OCI-LY7 (cell line): ENCODE results near the gene NFX1. TPM values are rescaled to one million over a fixed set of nuclear protein-coding genes. Genes with fewer than 3 reads are reported as not detected.

ENCODE experiments used
- BruUV-seq: library from RNA; stranded (reverse); fragments of 400-500 nt; replicated peaks from 2 replicates; lab custom pipeline; 2021; lab: Mats Ljungman, UMichigan
- CTCF ChIA-PET: fragments of 300-600 bp; sonication (Branson Sonifier 250); formaldehyde crosslinking; loops from one replicate; lab custom pipeline; 2022; ENCODE audit warnings: antibody characterized with exemption; ENCODE audit not compliant: unreplicated experiment; lab: Charles Lee
- POLR2A ChIA-PET: fragments of 300-600 bp; sonication (Branson Sonifier 250); formaldehyde crosslinking; loops from one replicate; lab custom pipeline; 2022; ENCODE audit warnings: antibody characterized with exemption; lab: Charles Lee
- DNase-seq: peaks from one replicate; pipeline ENCODE4 v3.0.0-alpha.2; 2015; ENCODE audit warnings: low spot score
- H2AFZ ChIP-seq: fragments of 200-600 bp; sonication (generic), shearing (Covaris generic); 2 replicates; pipeline ENCODE4 v1.6.1; 2014; ENCODE audit warnings: mild to moderate bottlenecking, antibody characterized with exemption, low read length, moderate library complexity
- H3K27ac ChIP-seq: fragments of 200-600 bp; sonication (generic); 2 replicates; pipeline ENCODE4 v1.5.1; 2014; ENCODE audit warnings: mixed run types, low read depth, mild to moderate bottlenecking, moderate library complexity, low read length, inconsistent platforms; ENCODE audit not compliant: poor library complexity, severe bottlenecking
- H3K36me3 ChIP-seq: fragments of 200-600 bp; sonication (generic); 2 replicates; pipeline ENCODE4 v1.6.1; 2014; ENCODE audit warnings: mild to moderate bottlenecking, antibody characterized with exemption, low read length, moderate library complexity, mixed read lengths; ENCODE audit not compliant: insufficient read depth
- H3K4me1 ChIP-seq: fragments of 200-600 bp; sonication (generic); 2 replicates; pipeline ENCODE4 v1.5.1; 2014; ENCODE audit warnings: mild to moderate bottlenecking, low read length; ENCODE audit not compliant: insufficient read depth, poor library complexity, severe bottlenecking
- H3K4me2 ChIP-seq: fragments of 200-600 bp; sonication (generic); 2 replicates; pipeline ENCODE4 v1.6.1; 2014; ENCODE audit warnings: mild to moderate bottlenecking, low read length
- H3K4me3 ChIP-seq: fragments of 200-600 bp; sonication (generic); 2 replicates; pipeline ENCODE4 v1.5.1; 2014; ENCODE audit warnings: mild to moderate bottlenecking, low read depth, low read length; ENCODE audit not compliant: poor library complexity, severe bottlenecking
- H3K79me2 ChIP-seq: fragments of 200-600 bp; sonication (generic); 2 replicates; pipeline ENCODE4 v1.6.1; 2016; ENCODE audit warnings: low read depth, mild to moderate bottlenecking, low read length, moderate library complexity, mixed read lengths; ENCODE audit not compliant: insufficient read depth
- H3K9me2 ChIP-seq: fragments of 200-600 bp; sonication (generic); 2 replicates; pipeline ENCODE4 v1.6.1; 2016; ENCODE audit warnings: mild to moderate bottlenecking, low read length, mixed read lengths; ENCODE audit not compliant: insufficient read depth
- H3K9me3 ChIP-seq: fragments of 200-600 bp; sonication (generic); 2 replicates; pipeline ENCODE4 v1.6.1; 2014; ENCODE audit warnings: mild to moderate bottlenecking, mixed run types, low read length, mixed read lengths
- H4K20me1 ChIP-seq: fragments of 200-600 bp; sonication (generic); 2 replicates; pipeline ENCODE4 v1.6.1; 2014; ENCODE audit warnings: mild to moderate bottlenecking, antibody characterized with exemption, low read length, moderate library complexity, mixed read lengths; ENCODE audit not compliant: insufficient read depth
- EZH2phosphoT487 ChIP-seq: fragments of 200-600 bp; sonication (generic); IDR thresholded peaks from 2 replicates; pipeline ENCODE4 v1.6.1; 2018; ENCODE audit warnings: low read depth, borderline replicate concordance, mild to moderate bottlenecking, mixed run types, antibody characterized with exemption, low read length, moderate library complexity, mixed read lengths
- intact Hi-C: fragments of 100-400 bp; cut with micrococcal nuclease; formaldehyde crosslinking; loops from one replicate; pipeline ENCODE4 v1.10.0; 2022; ENCODE audit not compliant: unreplicated experiment
- total RNA-seq, 2 experiments: library from RNA; depleted of rRNA in 1 of 2; stranded (reverse); fragments of >200 nt in 1 of 2; shearing (Covaris generic) in 1 of 2; gene quantifications; 2 replicates each; pipeline ENCODE4 v1.2.3, GENCODE V29; 2014 to 2022
- TF ChIP-seq, protein P1 (sequence below): fragments of 200-600 bp; sonication (generic); conservative IDR thresholded peaks from 2 replicates; pipeline ENCODE4 v1.5.1; 2014; ENCODE audit warnings: mild to moderate bottlenecking, antibody characterized with exemption, low read length, moderate library complexity, mixed read lengths

Gene NFX1
- total RNA-seq, 2 experiments from 2014 or later: 32.3 to 58.3 TPM

DNA sequence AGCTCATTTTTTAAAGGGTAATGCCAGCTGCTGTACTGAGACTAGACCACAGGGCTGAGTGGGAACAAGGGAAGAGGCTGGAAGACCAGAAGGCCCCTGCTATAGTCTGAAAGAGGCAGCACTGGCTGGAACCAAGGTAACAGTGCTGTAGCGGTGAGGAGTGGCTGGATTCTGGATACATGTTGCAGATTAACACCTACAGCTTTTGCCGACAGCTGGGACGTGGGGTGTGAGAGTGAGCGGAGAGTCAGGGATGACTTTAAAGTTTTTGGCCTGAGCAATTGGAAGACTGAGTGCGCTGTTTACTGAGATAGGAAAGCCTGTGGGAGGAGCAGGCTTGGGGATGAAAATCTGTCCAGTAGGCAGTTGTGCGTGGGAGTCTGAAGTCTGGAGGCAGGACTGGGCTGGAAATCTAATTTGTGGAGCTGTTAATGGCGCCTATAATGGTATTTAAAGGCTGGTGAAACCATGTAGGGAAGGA, 85.6 kb downstream of the NFX1 start:
- no peak for DNase-seq
- Histone ChIP-seq H3K4me1 (no peaks in the 10 kb centered on the region), H3K4me3 (no peak overlapping the region), H2AFZ (no peak overlapping the region), H4K20me1 (no peaks in the 10 kb centered on the region), H3K9me3 (no peaks in the 10 kb centered on the region), H3K36me3 (peaks cover 7% of the 10 kb centered on the region; the same call in 1 of the 2 replicates), H3K27ac (no peak overlapping the region), H3K79me2 (no peaks in the 10 kb centered on the region), H3K9me2 (no peaks in the 10 kb centered on the region), H3K4me2 (no peak overlapping the region)
- no TSS peak for BruUV-seq
- CTCF ChIA-PET: interaction anchor here (2.3 kb wide), 1 partner anchor 77 kb away, joined by 9 read pairs; no protein-coding TSS in a partner anchor
- intact Hi-C loops: no loop called here
- TF ChIP-seq, protein P1, sequence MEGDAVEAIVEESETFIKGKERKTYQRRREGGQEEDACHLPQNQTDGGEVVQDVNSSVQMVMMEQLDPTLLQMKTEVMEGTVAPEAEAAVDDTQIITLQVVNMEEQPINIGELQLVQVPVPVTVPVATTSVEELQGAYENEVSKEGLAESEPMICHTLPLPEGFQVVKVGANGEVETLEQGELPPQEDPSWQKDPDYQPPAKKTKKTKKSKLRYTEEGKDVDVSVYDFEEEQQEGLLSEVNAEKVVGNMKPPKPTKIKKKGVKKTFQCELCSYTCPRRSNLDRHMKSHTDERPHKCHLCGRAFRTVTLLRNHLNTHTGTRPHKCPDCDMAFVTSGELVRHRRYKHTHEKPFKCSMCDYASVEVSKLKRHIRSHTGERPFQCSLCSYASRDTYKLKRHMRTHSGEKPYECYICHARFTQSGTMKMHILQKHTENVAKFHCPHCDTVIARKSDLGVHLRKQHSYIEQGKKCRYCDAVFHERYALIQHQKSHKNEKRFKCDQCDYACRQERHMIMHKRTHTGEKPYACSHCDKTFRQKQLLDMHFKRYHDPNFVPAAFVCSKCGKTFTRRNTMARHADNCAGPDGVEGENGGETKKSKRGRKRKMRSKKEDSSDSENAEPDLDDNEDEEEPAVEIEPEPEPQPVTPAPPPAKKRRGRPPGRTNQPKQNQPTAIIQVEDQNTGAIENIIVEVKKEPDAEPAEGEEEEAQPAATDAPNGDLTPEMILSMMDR: no peak
- no peak for TF ChIP-seq EZH2phosphoT487
- POLR2A ChIA-PET: interaction anchor here (0.8 to 1.2 kb wide), 2 partner anchors 72 to 86 kb away, joined by 3 to 4 read pairs; partner anchors contain the start of gene NFX1

DNA sequence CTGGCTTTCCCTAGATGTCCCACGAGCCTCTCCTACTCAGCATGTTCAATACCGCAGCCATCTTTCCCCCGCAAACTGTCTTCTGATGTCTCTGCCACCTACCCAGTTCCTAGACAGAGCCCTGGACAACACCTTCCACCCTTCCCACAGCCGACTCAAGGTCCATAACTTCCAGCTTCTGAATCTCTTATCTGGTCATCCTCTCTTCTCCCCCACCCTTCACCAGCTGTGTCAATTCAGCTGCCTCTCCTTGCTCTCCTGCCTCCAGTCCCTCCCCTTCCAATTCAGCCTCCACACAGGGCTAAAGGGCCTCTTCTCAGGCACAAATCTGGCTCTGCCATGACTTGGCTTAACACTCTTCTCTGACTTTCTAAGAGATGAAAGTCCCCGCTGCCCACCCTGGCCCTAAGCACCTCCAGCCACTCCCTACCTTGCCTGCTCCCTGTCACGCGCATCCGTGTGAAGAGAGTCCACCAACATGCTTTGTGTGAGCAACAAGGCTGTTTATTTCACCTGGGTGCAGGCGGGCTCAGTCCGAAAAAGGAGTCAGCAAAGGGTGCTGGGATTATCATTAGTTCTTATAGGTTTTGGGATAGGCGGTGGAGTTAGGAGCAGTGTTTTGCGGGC, 86.9 kb downstream of the NFX1 start:
- Histone ChIP-seq H4K20me1 (no peaks in the 10 kb centered on the region), H3K9me3 (no peaks in the 10 kb centered on the region), H3K9me2 (no peaks in the 10 kb centered on the region), H3K4me3 (no peak overlapping the region), H3K27ac (no peak overlapping the region), H3K36me3 (no peaks in the 10 kb centered on the region), H2AFZ (no peak overlapping the region), H3K79me2 (no peaks in the 10 kb centered on the region), H3K4me1 (no peaks in the 10 kb centered on the region), H3K4me2 (no peak overlapping the region)
- intact Hi-C loops: no loop called here
- POLR2A ChIA-PET: no interaction called here
- no peak for DNase-seq
- CTCF ChIA-PET: no interaction called here
- TF ChIP-seq EZH2phosphoT487: no peak
- BruUV-seq: no TSS peak

DNA sequence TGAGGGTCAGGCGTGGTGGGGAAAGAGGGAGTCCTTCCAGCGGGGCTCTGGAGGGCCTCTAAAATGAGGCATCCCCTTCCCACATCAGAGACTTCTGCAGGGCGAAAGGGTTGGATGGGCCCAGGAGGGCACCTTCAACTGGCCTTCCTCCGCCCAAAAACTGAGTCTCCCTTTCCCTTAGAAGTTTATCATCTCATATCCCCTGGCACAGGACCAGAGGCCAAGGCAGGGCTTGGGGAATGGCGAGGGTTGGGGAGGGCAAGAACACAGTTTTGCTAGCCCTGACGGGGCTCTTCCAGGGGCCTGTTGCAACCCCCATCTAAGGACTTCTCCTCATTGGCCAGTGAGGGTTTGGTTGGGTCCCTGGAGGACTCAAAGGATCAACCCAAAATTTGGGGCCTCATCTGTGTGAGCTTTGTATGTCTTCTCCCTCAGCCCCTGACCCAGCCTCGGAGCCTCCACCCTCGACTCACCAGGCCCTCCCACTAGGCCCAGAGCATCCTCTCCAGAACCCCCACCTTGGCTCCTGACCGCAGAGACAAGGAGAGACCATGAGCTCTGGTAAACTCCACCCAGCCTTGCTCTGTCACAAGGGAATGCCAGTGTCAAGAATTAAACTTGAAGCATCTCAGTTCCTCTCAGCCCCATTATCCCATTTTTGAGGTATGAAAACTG, 87.9 kb downstream of the NFX1 start:
- Histone ChIP-seq H3K4me2 (no peak overlapping the region), H3K9me2 (no peaks in the 10 kb centered on the region), H2AFZ (no peak overlapping the region), H3K9me3 (no peaks in the 10 kb centered on the region), H3K27ac (no peak overlapping the region), H3K4me3 (no peak overlapping the region), H3K36me3 (no peaks in the 10 kb centered on the region), H4K20me1 (no peaks in the 10 kb centered on the region), H3K4me1 (no peaks in the 10 kb centered on the region), H3K79me2 (no peaks in the 10 kb centered on the region)
- CTCF ChIA-PET: no interaction called here
- DNase-seq: no peak
- TF ChIP-seq, protein P1: no peak
- no peak for TF ChIP-seq EZH2phosphoT487
- intact Hi-C loops: no loop called here
- no TSS peak for BruUV-seq
- POLR2A ChIA-PET: interaction anchor here (0.6 kb wide), 1 partner anchor 96 kb away, joined by 3 read pairs; no protein-coding TSS in a partner anchor
